HCT116 (cell line): ENCODE data around the gene PTGES2. TPM values are rescaled to one million over a fixed set of nuclear protein-coding genes. Genes with fewer than 3 reads are reported as not detected.
"Not testable (repeated sequence)": the region's sequence is repeated elsewhere in the genome, so short reads cannot be mapped to it uniquely, and the experiment has no call there.

Experiments
- ATAC-seq: fragments of 200-7000 bp; cut with Tn5 transposase; 2 replicates; pipeline ENCODE4 v1.9.1; 2020; ENCODE audit warnings: mild to moderate bottlenecking, moderate library complexity
- BruUV-seq: library from RNA; stranded (reverse); fragments of 400-500 nt; replicated peaks from 2 replicates; lab custom pipeline; 2021; lab: Mats Ljungman, UMichigan
- CTCF ChIA-PET: fragments of 300-600 bp; sonication (Branson Sonifier 250); formaldehyde crosslinking; loops from one replicate; lab custom pipeline; 2021; ENCODE audit warnings: antibody characterized with exemption; lab: Charles Lee
- POLR2A ChIA-PET: fragments of 300-600, 350-600 bp; sonication (Branson Sonifier 250); formaldehyde crosslinking; loops from one replicate; lab custom pipeline; 2021; ENCODE audit warnings: antibody characterized with exemption; lab: Charles Lee
- RAD21 ChIA-PET, 2 experiments: fragments of 300-600 bp; sonication (Branson Sonifier 250); formaldehyde crosslinking; loops; one replicate each; lab custom pipeline; 2023; ENCODE audit warnings: low total read pairs in 2 of 2; ENCODE audit not compliant: uncharacterized antibody in 2 of 2, unreplicated experiment in 2 of 2, low non-redundant PET in 1 of 2; lab: Charles Lee
- DNase-seq: peaks from one replicate; pipeline ENCODE4 v3.0.0-alpha.2; 2010; ENCODE audit warnings: low read depth, low spot score
- H2AFZ ChIP-seq: fragments of 200-600 bp; shearing (Covaris generic), sonication (generic); 2 replicates; pipeline ENCODE4 v1.6.1; 2017; ENCODE audit warnings: low read depth, mixed run types, mixed read lengths, antibody characterized with exemption, low read length; ENCODE audit not compliant: poor library complexity, severe bottlenecking
- H3K27ac ChIP-seq: 2 replicates; pipeline ENCODE4 v1.5.1; 2012; ENCODE audit warnings: low read depth, low read length
- H3K27me3 ChIP-seq: fragments of 200-600 bp; sonication (generic); 2 replicates; pipeline ENCODE4 v1.6.1; 2016; ENCODE audit warnings: mixed run types, low read length, mixed read lengths; ENCODE audit not compliant: insufficient read depth
- H3K36me3 ChIP-seq, 2 experiments: fragments of 200-500 bp in 1 of 2; fragments of 200-600 bp in 1 of 2; sonication (Bioruptor generic) in 1 of 2; sonication (generic) in 1 of 2; 2 replicates each; pipeline versions ENCODE4 v1.5.1 to v1.6.1; 2014 to 2016; ENCODE audit warnings: low read length in 2 of 2, inconsistent platforms in 1 of 2, mixed read lengths in 1 of 2, mixed run types in 1 of 2; ENCODE audit not compliant: insufficient read depth in 2 of 2, control insufficient read depth in 1 of 2
- H3K4me1 ChIP-seq, 2 experiments: fragments of 200-600 bp in 1 of 2; sonication (generic) in 1 of 2; 2 replicates each; pipeline versions ENCODE4 v1.5.1 to v1.6.1; 2012 to 2017; ENCODE audit warnings: low read length in 2 of 2, inconsistent platforms in 1 of 2, mild to moderate bottlenecking in 1 of 2, mixed read lengths in 1 of 2, mixed run types in 1 of 2, moderate library complexity in 1 of 2; ENCODE audit not compliant: insufficient read depth in 2 of 2, control insufficient read depth in 1 of 2
- H3K4me2 ChIP-seq: fragments of 200-600 bp; sonication (generic); 2 replicates; pipeline ENCODE4 v1.6.1; 2017; ENCODE audit warnings: mixed run types, low read length, mixed read lengths
- H3K4me3 ChIP-seq, 2 experiments: fragments of 200-600 bp in 1 of 2; sonication (generic) in 1 of 2; replicated peaks in 1 of 2; 2 replicates each; pipeline ENCODE4 v1.5.1; 2011 to 2016; ENCODE audit warnings: low read length in 2 of 2, control low read depth in 1 of 2, low read depth in 1 of 2, mild to moderate bottlenecking in 1 of 2, mixed read lengths in 1 of 2, mixed run types in 1 of 2
- H3K79me2 ChIP-seq: fragments of 200-600 bp; sonication (generic); 2 replicates; pipeline ENCODE4 v1.6.1; 2017; ENCODE audit warnings: mild to moderate bottlenecking, mixed run types, low read length, moderate library complexity, mixed read lengths; ENCODE audit not compliant: insufficient read depth
- H3K9ac ChIP-seq: fragments of 200-600 bp; sonication (generic); 2 replicates; pipeline ENCODE4 v1.6.1; 2016; ENCODE audit warnings: low read length, mixed read lengths
- H3K9me2 ChIP-seq: fragments of 200-600 bp; sonication (generic), shearing (Covaris generic); 2 replicates; pipeline ENCODE4 v1.6.1; 2017; ENCODE audit warnings: mixed run types, mild to moderate bottlenecking, moderate library complexity; ENCODE audit not compliant: insufficient read depth
- H3K9me3 ChIP-seq, 2 experiments: fragments of 200-500 bp in 1 of 2; fragments of 200-600 bp in 1 of 2; sonication (Bioruptor generic) in 1 of 2; sonication (generic) in 1 of 2; 2 replicates each; pipeline ENCODE4 v1.6.1; 2014 to 2017; ENCODE audit warnings: low read length in 2 of 2, mixed read lengths in 2 of 2, inconsistent platforms in 1 of 2, low read depth in 1 of 2, mild to moderate bottlenecking in 1 of 2, mixed run types in 1 of 2, moderate library complexity in 1 of 2; ENCODE audit not compliant: control insufficient read depth in 1 of 2, insufficient read depth in 1 of 2
- H4K20me1 ChIP-seq: fragments of 200-600 bp; sonication (generic), shearing (Covaris generic); 2 replicates; pipeline ENCODE4 v1.6.1; 2017; ENCODE audit warnings: mixed run types, mild to moderate bottlenecking, moderate library complexity; ENCODE audit not compliant: insufficient read depth
- CTCF ChIP-seq, 3 experiments: fragments of 200-600 bp in 1 of 3; sonication (generic) in 1 of 3; IDR thresholded peaks in 2 of 3; conservative IDR thresholded peaks in 1 of 3; 2 replicates each; pipeline ENCODE4 v1.5.1; 2012 to 2017; ENCODE audit warnings: low read depth in 2 of 3, low read length in 2 of 3, antibody characterized with exemption in 1 of 3, borderline replicate concordance in 1 of 3, control low read depth in 1 of 3, mild to moderate bottlenecking in 1 of 3, mixed read lengths in 1 of 3, mixed run types in 1 of 3, moderate library complexity in 1 of 3; ENCODE audit not compliant: insufficient read depth in 1 of 3
- intact Hi-C: fragments of 100-400 bp; cut with micrococcal nuclease; formaldehyde crosslinking; loops from 2 replicates; pipeline ENCODE4 v1.10.0; 2022
- total RNA-seq: library from RNA; stranded (reverse); gene quantifications from one replicate; pipeline ENCODE4 v1.2.1, GENCODE V29; 2021; ENCODE audit not compliant: unreplicated experiment

The PTGES2 gene
- total RNA-seq, 1 experiment from 2014 or later, result 148 TPM

- H3K9me2 ChIP-seq, RAD21 ChIA-PET, POLR2A ChIA-PET, ATAC-seq, H2AFZ ChIP-seq, H4K20me1 ChIP-seq, DNase-seq, H3K27ac ChIP-seq, H3K36me3 ChIP-seq, H3K9ac ChIP-seq, H3K27me3 ChIP-seq, H3K4me2 ChIP-seq, H3K9me3 ChIP-seq, BruUV-seq, intact Hi-C loops, CTCF ChIA-PET, H3K4me3 ChIP-seq: not testable (repeated sequence)
- H3K4me1 ChIP-seq, result peaks cover 0 to 13% of the 10 kb centered on the region in 2 experiments; a peak in 3 of 4 replicates
- peaks cover 12% of the 10 kb centered on the region for H3K79me2 ChIP-seq
Measured at GRCh38 chr9:128131346-128131745, 3.8 kb upstream of the PTGES2 start.

GRCh38 chr9:128130651-128131050 lies 3.1 kb upstream of the PTGES2 start:
- H3K27ac ChIP-seq, RAD21 ChIA-PET, H3K4me2 ChIP-seq, BruUV-seq, H3K9ac ChIP-seq, H3K9me2 ChIP-seq, ATAC-seq, H3K36me3 ChIP-seq, DNase-seq, H2AFZ ChIP-seq, H3K27me3 ChIP-seq, CTCF ChIA-PET, H3K4me3 ChIP-seq, POLR2A ChIA-PET, intact Hi-C loops, H4K20me1 ChIP-seq, H3K9me3 ChIP-seq: not testable (repeated sequence)
- Histone ChIP-seq H3K79me2 (peaks cover 19% of the 10 kb centered on the region), H3K4me1 (peaks cover 7 to 20% of the 10 kb centered on the region in 2 experiments)

GRCh38 chr9:128129976-128130590 lies 2.6 kb upstream of the PTGES2 start:
- Histone ChIP-seq H3K79me2 (peaks cover 24% of the 10 kb centered on the region), H3K4me1 (peaks cover 9 to 26% of the 10 kb centered on the region in 2 experiments)
- ATAC-seq, H2AFZ ChIP-seq, H3K9me3 ChIP-seq, H3K9me2 ChIP-seq, RAD21 ChIA-PET, H3K4me3 ChIP-seq, H3K27ac ChIP-seq, BruUV-seq, H4K20me1 ChIP-seq, H3K9ac ChIP-seq, DNase-seq, H3K4me2 ChIP-seq, H3K27me3 ChIP-seq, CTCF ChIA-PET, H3K36me3 ChIP-seq, intact Hi-C loops, POLR2A ChIA-PET: not testable (repeated sequence)
- 0 out of 6 replicates have a peak, but pooled peaks of 1 of the 3 experiments have one; percentile 10 for TF ChIP-seq CTCF (IDR thresholded peaks at IDR 0.05 in 2 of 3, conservative IDR thresholded peaks at IDR 0.05 in 1 of 3; ENCODE audit: borderline replicate concordance in 1 of 3, insufficient read depth in 1 of 3, low read depth in 2 of 3, low read length in 2 of 3)
